ENCODE measurements around the gene GNPTG.

The GNPTG gene

DNA sequence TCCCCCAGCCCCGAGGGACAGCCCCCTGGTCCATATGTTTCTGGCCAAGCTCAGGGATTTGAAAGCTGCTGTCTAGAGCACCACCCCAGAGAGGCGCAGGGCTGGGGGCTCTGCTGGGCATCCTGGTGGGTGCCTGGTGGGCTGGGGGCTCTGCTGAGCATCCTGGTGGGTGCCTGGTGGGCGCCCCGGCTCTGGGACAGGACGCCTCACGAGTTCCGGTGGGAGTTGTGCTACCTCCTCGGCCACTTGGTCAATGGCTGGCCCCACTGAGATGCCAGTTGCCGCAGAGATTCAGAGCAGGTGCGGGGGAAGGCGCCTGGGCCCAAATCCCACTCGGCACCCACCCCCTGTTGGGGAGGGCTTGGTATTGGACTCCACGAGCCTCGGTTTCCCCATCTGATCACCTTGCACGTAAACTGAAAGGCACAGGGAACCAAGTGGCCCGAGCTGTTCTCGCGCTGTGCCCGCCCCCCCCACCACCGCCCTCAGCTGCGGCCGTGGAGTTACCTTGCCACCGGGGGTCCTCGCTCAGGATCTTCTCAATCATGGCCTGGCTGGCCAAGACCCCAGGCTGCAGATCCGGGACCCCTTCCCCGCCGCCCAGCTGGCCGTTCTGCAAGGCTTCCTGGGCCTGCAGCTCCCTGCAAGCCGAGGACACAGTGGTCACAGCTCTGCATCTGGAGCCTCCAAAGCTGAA, 49.5 kb downstream of the GNPTG start:
- 91% methylated on average over 21 of the region's 29 CpGs for WGBS (ENCODE audit: insufficient coverage)
- ChIA-PET POLR2A (no interaction called here), CTCF (interaction anchor here (1.0 kb wide), 1 partner anchor 11 kb away, joined by 3 read pairs; no protein-coding TSS in a partner anchor)
- Histone ChIP-seq H3K9me3 (ENCODE audit: control extremely low read depth in 1 of 5, control insufficient read depth in 4 of 5, insufficient read depth in 2 of 5, low read depth in 1 of 5, low read length in 4 of 5) (no peaks in the 10 kb centered on the region), H3K27ac (ENCODE audit: insufficient read depth in 1 of 2, low read depth in 1 of 2, low read length in 2 of 2, poor library complexity in 1 of 2, severe bottlenecking in 2 of 2) (no peak overlapping the region), H3K36me3 (ENCODE audit: control insufficient read depth in 4 of 4, insufficient read depth in 4 of 4, low read length in 3 of 4) (peaks cover 14 to 82% (median 42%) of the 10 kb centered on the region in 4 experiments), H3K4me1 (ENCODE audit: control extremely low read depth in 1 of 4, control insufficient read depth in 4 of 4, insufficient read depth in 4 of 4, low read length in 3 of 4) (no peaks in the 10 kb centered on the region), H3K27me3 (replicated peaks in 2 of 5; ENCODE audit: control insufficient read depth in 4 of 5, insufficient read depth in 5 of 5, low read length in 4 of 5) (no peaks in the 10 kb centered on the region), H3K4me3 (ENCODE audit: control insufficient read depth in 1 of 7, extremely low read depth in 1 of 7, insufficient read depth in 4 of 7, low read depth in 2 of 7, low read length in 6 of 7) (no peak overlapping the region)
- DNase-seq = no peak

DNA sequence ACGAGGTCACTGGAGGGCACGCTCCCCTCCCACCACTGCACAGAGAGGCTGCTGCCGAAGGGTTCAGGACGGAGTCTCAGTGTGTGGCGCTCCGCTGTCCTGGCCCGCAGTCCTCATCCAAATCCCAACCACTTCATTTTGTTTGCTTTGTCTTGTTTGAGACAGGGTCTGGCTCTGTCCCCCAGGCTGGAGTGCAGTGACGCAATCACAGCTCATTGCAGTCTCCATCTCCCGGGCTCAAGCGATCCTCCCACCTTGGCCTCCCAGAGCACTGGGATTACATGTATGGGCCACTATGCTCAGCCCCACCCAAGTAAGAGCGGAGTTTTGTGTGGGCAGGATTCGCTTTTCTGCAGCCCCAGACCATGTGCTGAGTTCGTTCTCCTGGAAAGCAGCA, 50.0 kb downstream of the GNPTG start:
- Histone ChIP-seq H3K4me3 (ENCODE audit: control insufficient read depth in 1 of 7, extremely low read depth in 1 of 7, insufficient read depth in 4 of 7, low read depth in 2 of 7, low read length in 6 of 7) (no peak overlapping the region), H3K36me3 (ENCODE audit: control insufficient read depth in 4 of 4, insufficient read depth in 4 of 4, low read length in 3 of 4) (peaks cover 13 to 81% (median 42%) of the 10 kb centered on the region in 4 experiments), H3K27ac (ENCODE audit: insufficient read depth in 1 of 2, low read depth in 1 of 2, low read length in 2 of 2, poor library complexity in 1 of 2, severe bottlenecking in 2 of 2) (no peak overlapping the region), H3K4me1 (ENCODE audit: control extremely low read depth in 1 of 4, control insufficient read depth in 4 of 4, insufficient read depth in 4 of 4, low read length in 3 of 4) (no peaks in the 10 kb centered on the region), H3K27me3 (replicated peaks in 2 of 5; ENCODE audit: control insufficient read depth in 4 of 5, insufficient read depth in 5 of 5, low read length in 4 of 5) (no peaks in the 10 kb centered on the region), H3K9me3 (ENCODE audit: control extremely low read depth in 1 of 5, control insufficient read depth in 4 of 5, insufficient read depth in 2 of 5, low read depth in 1 of 5, low read length in 4 of 5) (no peaks in the 10 kb centered on the region)
- DNase-seq = no peak
- CTCF ChIA-PET = interaction anchor here (1.0 kb wide), 1 partner anchor 12 kb away, joined by 3 read pairs; no protein-coding TSS in a partner anchor
- POLR2A ChIA-PET = no interaction called here
- WGBS (ENCODE audit: insufficient coverage) = over 99% methylated on average over 13 of the region's 13 CpGs

DNA sequence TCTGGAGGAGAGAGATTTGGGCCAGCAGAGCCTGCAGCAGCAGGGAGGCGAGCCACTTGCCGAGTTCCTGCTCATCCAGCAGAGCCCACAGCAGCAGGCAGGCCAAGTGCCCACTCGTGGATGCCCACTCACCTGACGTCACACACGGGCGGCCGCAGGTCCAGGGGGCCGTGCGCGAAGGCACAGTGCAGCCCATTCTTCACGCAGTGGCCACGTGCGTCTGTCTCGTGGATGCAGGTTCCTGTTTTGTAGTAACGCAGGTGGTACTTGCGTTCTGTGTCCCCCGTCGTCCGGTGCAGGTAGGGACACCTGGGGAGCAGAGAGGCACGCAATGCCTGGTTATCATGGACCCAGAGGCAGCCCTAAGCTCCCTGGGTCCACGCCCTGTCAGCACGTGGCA, 51.3 kb downstream of the GNPTG start:
- CTCF ChIA-PET = interaction anchor here (0.9 kb wide), 1 partner anchor 39 kb away, joined by 3 read pairs; no protein-coding TSS in a partner anchor
- POLR2A ChIA-PET = no interaction called here
- no peaks in the 10 kb centered on the region for H3K9me3 ChIP-seq (ENCODE audit: control extremely low read depth in 1 of 5, control insufficient read depth in 4 of 5, insufficient read depth in 2 of 5, low read depth in 1 of 5, low read length in 4 of 5)
- no peak overlapping the region for H3K4me3 ChIP-seq (ENCODE audit: control insufficient read depth in 1 of 7, extremely low read depth in 1 of 7, insufficient read depth in 4 of 7, low read depth in 2 of 7, low read length in 6 of 7)
- H3K27me3 ChIP-seq (replicated peaks in 2 of 5; ENCODE audit: control insufficient read depth in 4 of 5, insufficient read depth in 5 of 5, low read length in 4 of 5) = no peaks in the 10 kb centered on the region
- 95% methylated on average over 22 of the region's 22 CpGs for WGBS (ENCODE audit: insufficient coverage)
- H3K4me1 ChIP-seq (ENCODE audit: control extremely low read depth in 1 of 4, control insufficient read depth in 4 of 4, insufficient read depth in 4 of 4, low read length in 3 of 4) = peaks cover 0 to 5% (median 5%) of the 10 kb centered on the region in 4 experiments
- peaks cover 10 to 78% (median 39%) of the 10 kb centered on the region in 4 experiments for H3K36me3 ChIP-seq (ENCODE audit: control insufficient read depth in 4 of 4, insufficient read depth in 4 of 4, low read length in 3 of 4)
- no peak overlapping the region for H3K27ac ChIP-seq (ENCODE audit: insufficient read depth in 1 of 2, low read depth in 1 of 2, low read length in 2 of 2, poor library complexity in 1 of 2, severe bottlenecking in 2 of 2)
- no peak for DNase-seq

DNA sequence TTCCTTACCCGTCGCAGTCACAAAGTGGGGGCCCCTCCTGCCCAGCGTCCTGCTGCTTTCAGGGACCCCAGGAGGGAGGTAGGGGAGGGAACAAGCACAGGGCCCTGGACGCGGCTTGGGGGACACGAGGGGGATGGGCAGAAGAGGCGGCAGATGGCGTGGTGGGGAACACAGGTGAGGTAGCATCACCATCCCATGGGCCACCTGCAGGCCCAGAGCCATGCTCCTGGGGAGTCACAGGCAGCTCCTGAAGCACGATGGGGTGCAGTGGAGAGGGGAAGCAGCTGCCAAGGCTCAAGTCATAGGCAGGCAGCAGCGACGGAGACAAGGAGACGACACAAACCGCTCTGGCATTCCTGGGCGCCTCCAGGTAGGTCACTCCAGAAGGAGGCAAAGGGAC, 52.0 kb downstream of the GNPTG start:
- ChIA-PET CTCF (interaction anchor here (0.9 to 1.0 kb wide), 2 partner anchors 17 to 40 kb away, joined by 3 read pairs; partner anchors contain the start of gene UQCC4), POLR2A (no interaction called here)
- no peak for DNase-seq
- 97% methylated on average over 12 of the region's 14 CpGs for WGBS (ENCODE audit: insufficient coverage)
- H3K36me3 ChIP-seq (ENCODE audit: control insufficient read depth in 4 of 4, insufficient read depth in 4 of 4, low read length in 3 of 4) = peaks cover 10 to 71% (median 34%) of the 10 kb centered on the region in 4 experiments
- H3K27ac ChIP-seq (ENCODE audit: insufficient read depth in 1 of 2, low read depth in 1 of 2, low read length in 2 of 2, poor library complexity in 1 of 2, severe bottlenecking in 2 of 2) = no peak overlapping the region
- peaks cover 0 to 12% (median 10%) of the 10 kb centered on the region in 4 experiments for H3K4me1 ChIP-seq (ENCODE audit: control extremely low read depth in 1 of 4, control insufficient read depth in 4 of 4, insufficient read depth in 4 of 4, low read length in 3 of 4)
- no peaks in the 10 kb centered on the region for H3K9me3 ChIP-seq (ENCODE audit: control extremely low read depth in 1 of 5, control insufficient read depth in 4 of 5, insufficient read depth in 2 of 5, low read depth in 1 of 5, low read length in 4 of 5)
- H3K27me3 ChIP-seq (replicated peaks in 2 of 5; ENCODE audit: control insufficient read depth in 4 of 5, insufficient read depth in 5 of 5, low read length in 4 of 5) = no peaks in the 10 kb centered on the region
- no peak overlapping the region for H3K4me3 ChIP-seq (ENCODE audit: control insufficient read depth in 1 of 7, extremely low read depth in 1 of 7, insufficient read depth in 4 of 7, low read depth in 2 of 7, low read length in 6 of 7)

DNA sequence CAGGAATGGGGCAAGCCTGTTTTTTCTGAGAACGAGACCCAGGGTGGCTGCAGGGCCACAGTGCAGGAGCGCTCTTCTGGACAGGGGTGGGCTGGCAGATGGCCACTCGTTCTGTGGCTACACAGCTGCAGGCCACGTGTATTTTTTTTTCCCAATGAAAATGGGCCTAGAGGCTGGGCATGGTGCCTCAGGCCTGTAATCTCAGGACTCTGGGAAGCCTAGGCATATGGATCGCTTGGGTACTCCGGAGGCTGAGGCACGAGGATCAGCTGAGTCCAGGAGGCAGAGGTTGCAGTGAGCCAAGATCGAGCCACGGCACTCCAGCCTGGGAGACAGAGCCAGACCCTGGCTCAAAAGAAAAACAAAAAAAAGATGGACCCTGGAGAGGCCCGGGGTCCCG, 56.0 kb downstream of the GNPTG start:
- Histone ChIP-seq H3K4me1 (ENCODE audit: control extremely low read depth in 1 of 4, control insufficient read depth in 4 of 4, insufficient read depth in 4 of 4, low read length in 3 of 4) (peaks cover 0 to 12% (median 12%) of the 10 kb centered on the region in 4 experiments), H3K27me3 (replicated peaks in 2 of 5; ENCODE audit: control insufficient read depth in 4 of 5, insufficient read depth in 5 of 5, low read length in 4 of 5) (no peaks in the 10 kb centered on the region), H3K27ac (ENCODE audit: insufficient read depth in 1 of 2, low read depth in 1 of 2, low read length in 2 of 2, poor library complexity in 1 of 2, severe bottlenecking in 2 of 2) (no peak overlapping the region), H3K4me3 (ENCODE audit: control insufficient read depth in 1 of 7, extremely low read depth in 1 of 7, insufficient read depth in 4 of 7, low read depth in 2 of 7, low read length in 6 of 7) (peak overlapping the region in 3 of 7 experiments; percentile 63 to 81 (median 68)), H3K36me3 (ENCODE audit: control insufficient read depth in 4 of 4, insufficient read depth in 4 of 4, low read length in 3 of 4) (peaks cover 6 to 49% (median 13%) of the 10 kb centered on the region in 4 experiments), H3K9me3 (ENCODE audit: control extremely low read depth in 1 of 5, control insufficient read depth in 4 of 5, insufficient read depth in 2 of 5, low read depth in 1 of 5, low read length in 4 of 5) (no peaks in the 10 kb centered on the region)
- no peak for DNase-seq
- 56% methylated on average over 11 of the region's 11 CpGs for WGBS (ENCODE audit: insufficient coverage)
- CTCF ChIA-PET = interaction anchor here (0.6 kb wide), 1 partner anchor 13 kb away, joined by 3 read pairs; the partner anchor contains the start of gene UQCC4
- POLR2A ChIA-PET = interaction anchor here (0.6 to 1.6 kb wide), 6 partner anchors 13 to 861 kb away, joined by 3 to 8 read pairs (median 4); partner anchors contain the start of genes NUBP2, SPSB3 and UQCC4

DNA sequence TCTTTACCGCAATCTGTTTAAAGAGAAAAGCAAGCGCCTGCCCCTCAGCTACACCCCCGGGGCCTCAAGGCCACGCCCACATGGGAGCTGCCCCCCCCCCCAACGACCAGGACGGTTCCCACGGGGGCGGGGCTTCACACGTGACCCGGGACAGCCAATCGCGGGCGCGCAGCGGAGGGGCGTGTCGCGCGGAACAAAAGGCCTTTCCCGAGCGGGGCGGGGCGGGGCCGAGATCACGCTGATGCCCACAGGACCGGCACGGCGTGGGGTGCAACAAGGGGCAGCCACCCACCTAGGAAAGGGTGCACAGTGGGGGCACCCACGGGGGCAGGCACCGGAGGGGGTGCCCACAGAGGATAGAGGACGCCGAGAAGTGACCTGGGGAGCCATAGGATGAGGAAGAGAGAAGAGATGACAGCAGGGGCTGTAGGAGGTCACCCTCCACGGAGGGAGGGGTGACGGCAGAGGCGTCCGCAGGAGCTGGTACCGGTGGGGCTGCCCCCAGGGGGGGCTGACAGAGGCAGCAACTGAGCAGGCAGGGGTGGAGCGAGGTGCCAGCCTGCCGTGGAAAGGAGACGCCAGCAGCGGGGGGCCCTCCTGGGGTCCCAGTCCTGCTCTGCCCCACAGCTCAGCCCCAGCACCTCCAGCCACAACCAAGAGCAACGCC, 56.6 kb downstream of the GNPTG start:
- Histone ChIP-seq H3K36me3 (ENCODE audit: control insufficient read depth in 4 of 4, insufficient read depth in 4 of 4, low read length in 3 of 4) (peaks cover 2 to 43% (median 12%) of the 10 kb centered on the region in 4 experiments), H3K27me3 (replicated peaks in 2 of 5; ENCODE audit: control insufficient read depth in 4 of 5, insufficient read depth in 5 of 5, low read length in 4 of 5) (no peaks in the 10 kb centered on the region), H3K4me1 (ENCODE audit: control extremely low read depth in 1 of 4, control insufficient read depth in 4 of 4, insufficient read depth in 4 of 4, low read length in 3 of 4) (peaks cover 0 to 14% (median 13%) of the 10 kb centered on the region in 4 experiments), H3K27ac (ENCODE audit: insufficient read depth in 1 of 2, low read depth in 1 of 2, low read length in 2 of 2, poor library complexity in 1 of 2, severe bottlenecking in 2 of 2) (no peak overlapping the region), H3K9me3 (ENCODE audit: control extremely low read depth in 1 of 5, control insufficient read depth in 4 of 5, insufficient read depth in 2 of 5, low read depth in 1 of 5, low read length in 4 of 5) (no peaks in the 10 kb centered on the region), H3K4me3 (ENCODE audit: control insufficient read depth in 1 of 7, extremely low read depth in 1 of 7, insufficient read depth in 4 of 7, low read depth in 2 of 7, low read length in 6 of 7) (peak overlapping the region; percentile 33 to 81 (median 66))
- DNase-seq = peak; percentile 90 to 94 (median 93)
- 6% methylated on average over 38 of the region's 42 CpGs for WGBS (ENCODE audit: insufficient coverage)
- ChIA-PET CTCF (interaction anchor here (0.6 kb wide), 1 partner anchor 12 kb away, joined by 3 read pairs; the partner anchor contains the start of gene UQCC4), POLR2A (interaction anchor here (0.6 to 1.6 kb wide), 6 partner anchors 12 to 860 kb away, joined by 3 to 8 read pairs (median 4); partner anchors contain the start of genes NUBP2, SPSB3 and UQCC4)
